ENCODE results near the gene REP15. TPM values are rescaled to one million over a fixed set of nuclear protein-coding genes. Genes with fewer than 3 reads are reported as not detected.
"Not testable (repeated sequence)": the region's sequence is repeated elsewhere in the genome, so short reads cannot be mapped to it uniquely, and the experiment has no call there.

Gene REP15
- total RNA-seq, 1 experiment from 2014 or later, result 1.3 TPM

GRCh38 chr12:27743601-27744000 is 47.4 kb downstream of the REP15 start:
- no peak for TF ChIP-seq CTCF (conservative IDR thresholded peaks at IDR 0.05)

GRCh38 chr12:27745734-27746133 is 49.5 kb downstream of the REP15 start:
- not testable (repeated sequence) for H3K79me2 ChIP-seq (ENCODE audit: insufficient read depth, low read length); H3K27ac ChIP-seq (ENCODE audit: insufficient read length, low read depth, low read length); H2BK5ac ChIP-seq (ENCODE audit: insufficient read length, low read length); H4K5ac ChIP-seq (ENCODE audit: insufficient read length, low read depth, low read length); H3K4ac ChIP-seq (ENCODE audit: low read depth, low read length); H3K56ac ChIP-seq (ENCODE audit: insufficient read length, low read depth, low read length); H3K4me1 ChIP-seq (ENCODE audit: insufficient read depth, low read length); H3K9me3 Mint-ChIP-seq; H2BK15ac ChIP-seq (ENCODE audit: low read depth, low read length); H2AFZ ChIP-seq (ENCODE audit: low read length); H2AK5ac ChIP-seq (ENCODE audit: insufficient read length, low read length); H4K20me1 ChIP-seq (ENCODE audit: control insufficient read depth, insufficient read depth, insufficient read length); H3K4me2 ChIP-seq (ENCODE audit: insufficient read depth, insufficient read length, low read length); H3K27me3 Mint-ChIP-seq (ENCODE audit: low read depth); H3K23me2 ChIP-seq (ENCODE audit: insufficient read length, low read depth, low read length, poor library complexity, severe bottlenecking); H2BK12ac ChIP-seq (ENCODE audit: insufficient read length, low read depth, low read length); H4K8ac ChIP-seq (replicated peaks; ENCODE audit: insufficient read length, low read depth, low read length); H3K18ac ChIP-seq (ENCODE audit: insufficient read length, low read depth, low read length); H3K27me3 ChIP-seq (ENCODE audit: insufficient read depth, low read length); DNase-seq; H3K4me1 Mint-ChIP-seq; H3K9ac ChIP-seq (ENCODE audit: extremely low read depth, insufficient read length, low read length); H3K14ac ChIP-seq (ENCODE audit: insufficient read depth, low read length); H2BK20ac ChIP-seq (ENCODE audit: low read depth, low read length, poor library complexity, severe bottlenecking); H3K79me1 ChIP-seq (ENCODE audit: insufficient read depth, low read depth, low read length, poor library complexity, severe bottlenecking); H2BK120ac ChIP-seq (ENCODE audit: low read depth, low read length, poor library complexity, severe bottlenecking); H3K23ac ChIP-seq (ENCODE audit: insufficient read length, low read depth, low read length); H3K27ac Mint-ChIP-seq; H3K9me3 ChIP-seq (ENCODE audit: control insufficient read depth, low read depth, low read length); H3T11ph ChIP-seq (ENCODE audit: low read length); H3K4me3 Mint-ChIP-seq; H4K91ac ChIP-seq (ENCODE audit: insufficient read length, low read depth, low read length)
- H3K36me3 Mint-ChIP-seq (ENCODE audit: insufficient read depth in 1 of 3, low read depth in 3 of 3), result peaks cover 12 to 35% (median 32%) of the 10 kb centered on the region in 3 experiments; a peak in 6 of 7 replicates
- no CpG with 5 or more reads among the region's 1 CpG for WGBS (ENCODE audit: extremely low coverage, insufficient read length, low lambda C conversion rate)

More at GRCh38 chr12:27743601-27744000, 47.4 kb downstream of the REP15 start:
- Histone ChIP-seq H3K14ac (ENCODE audit: insufficient read depth, low read length) (no peak overlapping the region), H3K9me3 (ENCODE audit: control insufficient read depth, low read depth, low read length) (no peaks in the 10 kb centered on the region), H2BK12ac (ENCODE audit: insufficient read length, low read depth, low read length) (no peak overlapping the region), H2BK120ac (ENCODE audit: low read depth, low read length, poor library complexity, severe bottlenecking) (no peak overlapping the region), H3K18ac (ENCODE audit: insufficient read length, low read depth, low read length) (no peak overlapping the region), H4K91ac (ENCODE audit: insufficient read length, low read depth, low read length) (no peak overlapping the region), H2BK15ac (ENCODE audit: low read depth, low read length) (no peak overlapping the region), H2AFZ (ENCODE audit: low read length) (no peak overlapping the region), H3K9ac (ENCODE audit: extremely low read depth, insufficient read length, low read length) (no peak overlapping the region), H3T11ph (ENCODE audit: low read length) (no peak overlapping the region), H4K20me1 (ENCODE audit: control insufficient read depth, insufficient read depth, insufficient read length) (no peaks in the 10 kb centered on the region), H3K4me2 (ENCODE audit: insufficient read depth, insufficient read length, low read length) (no peak overlapping the region), H4K8ac (replicated peaks; ENCODE audit: insufficient read length, low read depth, low read length) (no peak overlapping the region), H3K27me3 (ENCODE audit: insufficient read depth, low read length) (no peaks in the 10 kb centered on the region), H3K23me2 (ENCODE audit: insufficient read length, low read depth, low read length, poor library complexity, severe bottlenecking) (no peaks in the 10 kb centered on the region), H2BK5ac (ENCODE audit: insufficient read length, low read length) (no peak overlapping the region), H3K4me1 (ENCODE audit: insufficient read depth, low read length) (no peaks in the 10 kb centered on the region), H2BK20ac (ENCODE audit: low read depth, low read length, poor library complexity, severe bottlenecking) (no peak overlapping the region), H3K79me2 (ENCODE audit: insufficient read depth, low read length) (no peaks in the 10 kb centered on the region), H3K4ac (ENCODE audit: low read depth, low read length) (no peak overlapping the region), H3K23ac (ENCODE audit: insufficient read length, low read depth, low read length) (no peak overlapping the region), H4K5ac (ENCODE audit: insufficient read length, low read depth, low read length) (no peak overlapping the region), H3K56ac (ENCODE audit: insufficient read length, low read depth, low read length) (no peak overlapping the region), H3K27ac (ENCODE audit: insufficient read length, low read depth, low read length) (no peak overlapping the region), H3K79me1 (ENCODE audit: insufficient read depth, low read depth, low read length, poor library complexity, severe bottlenecking) (no peaks in the 10 kb centered on the region), H2AK5ac (ENCODE audit: insufficient read length, low read length) (no peak overlapping the region)
- no peak overlapping the region for H3K4me3 Mint-ChIP-seq
- 0 out of 7 replicates have a peak overlapping the region, but pooled peaks of 1 of the 3 experiments have one; percentile 41 for H3K27ac Mint-ChIP-seq
- H3K4me1 Mint-ChIP-seq, result no peaks in the 10 kb centered on the region
- WGBS (ENCODE audit: extremely low coverage, insufficient read length, low lambda C conversion rate), result no CpG with 5 or more reads among the region's 5 CpGs
- no peaks in the 10 kb centered on the region for H3K27me3 Mint-ChIP-seq (ENCODE audit: low read depth)
- H3K36me3 Mint-ChIP-seq (ENCODE audit: insufficient read depth in 1 of 3, low read depth in 3 of 3), result peaks cover 12 to 50% (median 42%) of the 10 kb centered on the region in 3 experiments; a peak in 6 of 7 replicates
- H3K9me3 Mint-ChIP-seq, result no peaks in the 10 kb centered on the region; a peak in 1 of 5 replicates
- DNase-seq, result no peak
